Liver (tissue), 9 donors: ENCODE data around the gene EVI2A. TPM values are rescaled to one million over a fixed set of nuclear protein-coding genes. Genes with fewer than 3 reads are reported as not detected.

ENCODE experiments used
- DNase-seq: peaks from one replicate; pipeline ENCODE4 v3.0.0-alpha.2; 2017; ENCODE audit warnings: low spot score
- H3K27ac ChIP-seq, 2 donors: one replicate each; pipeline ENCODE4 v1.7.0; 2013; ENCODE audit warnings: inconsistent platforms in 2 of 2, low read length in 2 of 2, control low read depth in 1 of 2, low read depth in 1 of 2, mild to moderate bottlenecking in 1 of 2
- H3K27me3 ChIP-seq, 4 donors: one replicate each; pipeline versions ENCODE4 v1.6.1 to v1.7.0; 2013; ENCODE audit warnings: low read length in 3 of 4, inconsistent platforms in 1 of 4, mild to moderate bottlenecking in 1 of 4, moderate library complexity in 1 of 4; ENCODE audit not compliant: control insufficient read depth in 4 of 4, insufficient read depth in 4 of 4
- H3K36me3 ChIP-seq, 4 donors: one replicate each; pipeline versions ENCODE4 v1.6.1 to v1.7.0; 2013; ENCODE audit warnings: low read length in 3 of 4, mild to moderate bottlenecking in 3 of 4, low read depth in 1 of 4, moderate library complexity in 1 of 4; ENCODE audit not compliant: control insufficient read depth in 4 of 4, insufficient read depth in 3 of 4
- H3K4me1 ChIP-seq, 4 donors: one replicate each; pipeline versions ENCODE4 v1.6.1 to v1.7.0; 2013; ENCODE audit warnings: low read length in 3 of 4, mild to moderate bottlenecking in 3 of 4, moderate library complexity in 1 of 4; ENCODE audit not compliant: control insufficient read depth in 4 of 4, insufficient read depth in 4 of 4
- H3K4me3 ChIP-seq, 3 donors: one replicate each; pipeline versions ENCODE4 v1.6.1 to v1.7.0; 2013; ENCODE audit warnings: low read length in 3 of 3, control low read depth in 1 of 3, low read depth in 1 of 3, mild to moderate bottlenecking in 1 of 3
- H3K9ac ChIP-seq, 2 donors: one replicate each; pipeline ENCODE4 v1.7.0; 2013; ENCODE audit warnings: low read length in 2 of 2, mild to moderate bottlenecking in 2 of 2, moderate library complexity in 2 of 2, control low read depth in 1 of 2, low read depth in 1 of 2
- H3K9me3 ChIP-seq, 4 donors: one replicate each; pipeline versions ENCODE4 v1.6.1 to v1.7.0; 2013; ENCODE audit warnings: low read length in 3 of 4; ENCODE audit not compliant: control insufficient read depth in 4 of 4
- ATF3 ChIP-seq: IDR thresholded peaks from 2 replicates; pipeline ENCODE4 v1.6.1; 2016; ENCODE audit warnings: antibody characterized with exemption
- CTCF ChIP-seq: fragments of 150-350 bp; IDR thresholded peaks from 2 replicates; pipeline ENCODE4 v1.5.1; 2017; ENCODE audit warnings: improper control_type of control experiment, low read depth, low read length; ENCODE audit not compliant: missing input control
- EGR1 ChIP-seq, 2 donors: IDR thresholded peaks; 2 replicates each; pipeline ENCODE4 v1.6.1; 2016 to 2018; ENCODE audit warnings: antibody characterized with exemption in 2 of 2, low read depth in 2 of 2
- FOXA1 ChIP-seq: IDR thresholded peaks from 2 replicates; pipeline ENCODE4 v1.6.1; 2016; ENCODE audit warnings: antibody characterized with exemption
- FOXA2 ChIP-seq: IDR thresholded peaks from 2 replicates; pipeline ENCODE4 v1.6.1; 2016; ENCODE audit warnings: antibody characterized with exemption
- GABPA ChIP-seq, 2 donors: IDR thresholded peaks in 1 of 2; conservative IDR thresholded peaks in 1 of 2; 2 replicates each; pipeline ENCODE4 v1.6.1; 2016; ENCODE audit warnings: antibody characterized with exemption in 2 of 2, mild to moderate bottlenecking in 1 of 2, moderate library complexity in 1 of 2
- HNF4A ChIP-seq, 2 donors: conservative IDR thresholded peaks; 2 replicates each; pipeline ENCODE4 v1.6.1; 2016; ENCODE audit warnings: antibody characterized with exemption in 2 of 2, mild to moderate bottlenecking in 2 of 2
- HNF4G ChIP-seq: IDR thresholded peaks from 2 replicates; pipeline ENCODE4 v1.6.1; 2016; ENCODE audit warnings: antibody characterized with exemption
- JUND ChIP-seq, 2 donors: IDR thresholded peaks; 2 replicates each; pipeline ENCODE4 v1.6.1; 2016; ENCODE audit warnings: antibody characterized with exemption in 2 of 2
- MAX ChIP-seq: IDR thresholded peaks from 2 replicates; pipeline ENCODE4 v1.6.1; 2016; ENCODE audit warnings: antibody characterized with exemption
- NR2F2 ChIP-seq: IDR thresholded peaks from 2 replicates; pipeline ENCODE4 v1.6.1; 2016; ENCODE audit warnings: antibody characterized with exemption
- RAD21 ChIP-seq, 2 donors: IDR thresholded peaks; 2 replicates each; pipeline ENCODE4 v1.6.1; 2016; ENCODE audit warnings: antibody characterized with exemption in 2 of 2, mild to moderate bottlenecking in 2 of 2
- REST ChIP-seq: IDR thresholded peaks from 2 replicates; pipeline ENCODE4 v1.6.1; 2016; ENCODE audit warnings: antibody characterized with exemption, mild to moderate bottlenecking
- RXRA ChIP-seq, 2 donors: IDR thresholded peaks; 2 replicates each; pipeline ENCODE4 v1.6.1; 2017 to 2018; ENCODE audit warnings: antibody characterized with exemption in 2 of 2, mild to moderate bottlenecking in 1 of 2
- SP1 ChIP-seq: IDR thresholded peaks from 2 replicates; pipeline ENCODE4 v1.6.1; 2018; ENCODE audit warnings: antibody characterized with exemption, mild to moderate bottlenecking
- TAF1 ChIP-seq: conservative IDR thresholded peaks from 2 replicates; pipeline ENCODE4 v1.6.1; 2016; ENCODE audit warnings: antibody characterized with exemption, mild to moderate bottlenecking
- YY1 ChIP-seq: IDR thresholded peaks from 2 replicates; pipeline ENCODE4 v1.6.1; 2016; ENCODE audit warnings: antibody characterized with exemption, mild to moderate bottlenecking
- ZBTB33 ChIP-seq: IDR thresholded peaks from 2 replicates; pipeline ENCODE4 v1.6.1; 2016; ENCODE audit warnings: antibody characterized with exemption
- WGBS: extraction: QIAGEN DNeasy Blood & Tissue Kit; methylation state at CpG from one replicate; pipeline ENCODE4 v1.1.7; 2013; 5-methylcytosine and 5-hydroxymethylcytosine counted together
- polyA plus RNA-seq, 2 donors: library from polyadenylated mRNA; stranded (reverse) in 1 of 2; unstranded in 1 of 2; fragments of 200-250 nt in 1 of 2; fragments of >200 nt in 1 of 2; fragmentation: Nextera tagmentation in 1 of 2; extraction: Ambion mirVana in 1 of 2; gene quantifications; one replicate each; pipeline versions ENCODE4 v1.2.1 to v1.2.3, GENCODE V29; 2013 to 2015
- total RNA-seq, 2 donors: library from RNA; depleted of rRNA; stranded (reverse); fragments of >200 nt; gene quantifications; one replicate each; pipeline ENCODE4 v1.2.3, GENCODE V29; 2014
- donor health status: healthy.
- donor health status: healthy.
- donor health status: healthy.
- donor health status: healthy.
- donor health status: healthy.

EVI2A gene
- total and polyA plus RNA-seq, 4 donors = 1.1 to 2.8 (median 2.0) TPM

- no peaks in the 10 kb centered on the region for H3K4me1 ChIP-seq
Measured at GRCh38 chr17:31314782-31315100, 6.7 kb downstream of the EVI2A start.

More at GRCh38 chr17:31314782-31315100, 6.7 kb downstream of the EVI2A start:
- no peak for DNase-seq
- Histone ChIP-seq H3K27me3 (no peaks in the 10 kb centered on the region), H3K9me3 (no peaks in the 10 kb centered on the region), H3K4me3 (no peak overlapping the region), H3K9ac (no peak overlapping the region), H3K27ac (peak overlapping the region; percentile 8 to 62), H3K36me3 (no peaks in the 10 kb centered on the region)
- 86% methylated on average over 3 of the region's 3 CpGs for WGBS
- no peak for TF ChIP-seq ZBTB33
- TF ChIP-seq ATF3 = no peak
- no peak for TF ChIP-seq RAD21 (IDR thresholded peaks at IDR 0.05)
- TF ChIP-seq NR2F2 = no peak
- no peak for TF ChIP-seq SP1
- no peak for TF ChIP-seq HNF4G
- no peak for TF ChIP-seq EGR1 (IDR thresholded peaks at IDR 0.05; ENCODE audit: low read depth in 2 of 2)
- TF ChIP-seq REST = no peak
- TF ChIP-seq GABPA (IDR thresholded peaks at IDR 0.05 in 1 of 2, conservative IDR thresholded peaks at IDR 0.05 in 1 of 2) = no peak
- no peak for TF ChIP-seq YY1
- no peak for TF ChIP-seq MAX
- no peak for TF ChIP-seq HNF4A (conservative IDR thresholded peaks at IDR 0.05)
- no peak for TF ChIP-seq FOXA1
- no peak for TF ChIP-seq JUND (IDR thresholded peaks at IDR 0.05)
- TF ChIP-seq RXRA (IDR thresholded peaks at IDR 0.05) = no peak
- TF ChIP-seq CTCF = no peak
- TF ChIP-seq FOXA2 = no peak
- TF ChIP-seq TAF1 = no peak
